ENCODE measurements around the gene DUT. TPM values are rescaled to one million over a fixed set of nuclear protein-coding genes. Genes with fewer than 3 reads are reported as not detected.

The DUT gene
- total and polyA plus RNA-seq, 2 experiments from 2014 or later, result 78.0 to 149 TPM

- in situ Hi-C loops (cut with MboI), result loop anchor here (25.0 kb wide), 1 partner anchor 562 kb away; no protein-coding TSS in a partner anchor
Measured at GRCh38 chr15:48298914-48299313, 32.3 kb upstream of the DUT start.

GRCh38 chr15:48300038-48300437 lies 31.2 kb upstream of the DUT start:
- in situ Hi-C loops (cut with MboI), result no loop called here
- TF ChIP-seq EZH2 (IDR thresholded peaks at IDR 0.05; ENCODE audit: insufficient read depth, poor library complexity, severe bottlenecking), result no peak
- no peak for TF ChIP-seq EZH2phosphoT487 (IDR thresholded peaks at IDR 0.05; ENCODE audit: insufficient read depth, low read depth)
- no peaks in the 10 kb centered on the region for H3K9me3 ChIP-seq (ENCODE audit: low read depth)
- H3K4me2 ChIP-seq (ENCODE audit: unreplicated experiment), result no peak overlapping the region
- H3K79me2 ChIP-seq (ENCODE audit: insufficient read depth), result no peaks in the 10 kb centered on the region
- H3K36me3 ChIP-seq (ENCODE audit: low read depth), result no peaks in the 10 kb centered on the region
- 69 to 76% methylated on average over 5 of the region's 5 CpGs for WGBS, 2 experiments (ENCODE audit: low coverage in 1 of 2, low lambda C conversion rate in 2 of 2, missing lambda C conversion rate in 2 of 2)
- no peak for DNase-seq
- no peaks in the 10 kb centered on the region for H3K9me2 ChIP-seq (ENCODE audit: insufficient read depth)
- no peaks in the 10 kb centered on the region for H3K27me3 ChIP-seq (replicated peaks; ENCODE audit: insufficient read depth)
- H3K4me1 ChIP-seq (ENCODE audit: insufficient read depth), result no peaks in the 10 kb centered on the region
- no peak overlapping the region for H3K4me3 ChIP-seq
- H3K9ac ChIP-seq, result no peak overlapping the region
- H3K27ac ChIP-seq, result no peak overlapping the region
- no peaks in the 10 kb centered on the region for H4K20me1 ChIP-seq (ENCODE audit: insufficient read depth)
- H2AFZ ChIP-seq, result no peak overlapping the region
- H3F3A ChIP-seq (ENCODE audit: insufficient read depth), result no peaks in the 10 kb centered on the region

More at GRCh38 chr15:48298914-48299313, 32.3 kb upstream of the DUT start:
- Histone ChIP-seq H3K4me1 (ENCODE audit: insufficient read depth) (no peaks in the 10 kb centered on the region), H3K27ac (no peak overlapping the region), H2AFZ (no peak overlapping the region), H3K9ac (no peak overlapping the region), H3K27me3 (replicated peaks; ENCODE audit: insufficient read depth) (no peaks in the 10 kb centered on the region), H3K4me2 (ENCODE audit: unreplicated experiment) (no peak overlapping the region), H4K20me1 (ENCODE audit: insufficient read depth) (no peaks in the 10 kb centered on the region), H3K9me3 (ENCODE audit: low read depth) (no peaks in the 10 kb centered on the region), H3K79me2 (ENCODE audit: insufficient read depth) (no peaks in the 10 kb centered on the region), H3K4me3 (no peak overlapping the region), H3K9me2 (ENCODE audit: insufficient read depth) (no peaks in the 10 kb centered on the region), H3K36me3 (ENCODE audit: low read depth) (no peaks in the 10 kb centered on the region), H3F3A (ENCODE audit: insufficient read depth) (no peaks in the 10 kb centered on the region)
- TF ChIP-seq EZH2 (IDR thresholded peaks at IDR 0.05; ENCODE audit: insufficient read depth, poor library complexity, severe bottlenecking), result no peak
- TF ChIP-seq EZH2phosphoT487 (IDR thresholded peaks at IDR 0.05; ENCODE audit: insufficient read depth, low read depth), result no peak
- 26% methylated on average over 2 of the region's 2 CpGs for WGBS, 2 experiments (ENCODE audit: low coverage in 1 of 2, low lambda C conversion rate in 2 of 2, missing lambda C conversion rate in 2 of 2)
- no peak for DNase-seq

- Histone ChIP-seq H3K4me3 (no peak overlapping the region), H3K4me1 (ENCODE audit: insufficient read depth) (no peaks in the 10 kb centered on the region), H3K9me2 (ENCODE audit: insufficient read depth) (no peaks in the 10 kb centered on the region), H3K27ac (no peak overlapping the region), H3K36me3 (ENCODE audit: low read depth) (no peaks in the 10 kb centered on the region), H3F3A (ENCODE audit: insufficient read depth) (no peaks in the 10 kb centered on the region), H3K9me3 (ENCODE audit: low read depth) (no peaks in the 10 kb centered on the region), H3K9ac (no peak overlapping the region), H3K27me3 (replicated peaks; ENCODE audit: insufficient read depth) (no peaks in the 10 kb centered on the region), H2AFZ (no peak overlapping the region), H3K79me2 (ENCODE audit: insufficient read depth) (no peaks in the 10 kb centered on the region), H3K4me2 (ENCODE audit: unreplicated experiment) (no peak overlapping the region), H4K20me1 (ENCODE audit: insufficient read depth) (no peaks in the 10 kb centered on the region)
- no peak for DNase-seq
- in situ Hi-C loops (cut with MboI), result no loop called here
- 41 to 43% methylated on average over 2 of the region's 2 CpGs for WGBS, 2 experiments (ENCODE audit: low coverage in 1 of 2, low lambda C conversion rate in 2 of 2, missing lambda C conversion rate in 2 of 2)
- TF ChIP-seq EZH2phosphoT487 (IDR thresholded peaks at IDR 0.05; ENCODE audit: insufficient read depth, low read depth), result no peak
- no peak for TF ChIP-seq EZH2 (IDR thresholded peaks at IDR 0.05; ENCODE audit: insufficient read depth, poor library complexity, severe bottlenecking)
Measured at GRCh38 chr15:48304398-48304797, 26.8 kb upstream of the DUT start.

GRCh38 chr15:48306639-48307038 lies 24.6 kb upstream of the DUT start:
- Histone ChIP-seq H3K9me3 (ENCODE audit: low read depth) (no peaks in the 10 kb centered on the region), H3K9ac (no peak overlapping the region), H3K4me2 (ENCODE audit: unreplicated experiment) (no peak overlapping the region), H3K9me2 (ENCODE audit: insufficient read depth) (no peaks in the 10 kb centered on the region), H3K27me3 (replicated peaks; ENCODE audit: insufficient read depth) (no peaks in the 10 kb centered on the region), H3K79me2 (ENCODE audit: insufficient read depth) (no peaks in the 10 kb centered on the region), H4K20me1 (ENCODE audit: insufficient read depth) (no peaks in the 10 kb centered on the region), H2AFZ (no peak overlapping the region), H3F3A (ENCODE audit: insufficient read depth) (no peaks in the 10 kb centered on the region), H3K4me3 (no peak overlapping the region), H3K4me1 (ENCODE audit: insufficient read depth) (no peaks in the 10 kb centered on the region), H3K27ac (no peak overlapping the region), H3K36me3 (ENCODE audit: low read depth) (no peaks in the 10 kb centered on the region)
- in situ Hi-C loops (cut with MboI), result no loop called here
- no peak for TF ChIP-seq EZH2phosphoT487 (IDR thresholded peaks at IDR 0.05; ENCODE audit: insufficient read depth, low read depth)
- no peak for TF ChIP-seq EZH2 (IDR thresholded peaks at IDR 0.05; ENCODE audit: insufficient read depth, poor library complexity, severe bottlenecking)
- 59 to 70% methylated on average over 1 of the region's 1 CpG for WGBS, 2 experiments (ENCODE audit: low coverage in 1 of 2, low lambda C conversion rate in 2 of 2, missing lambda C conversion rate in 2 of 2)
- DNase-seq, result no peak

- Histone ChIP-seq H4K20me1 (ENCODE audit: insufficient read depth) (no peaks in the 10 kb centered on the region), H3K4me2 (ENCODE audit: unreplicated experiment) (no peak overlapping the region), H2AFZ (no peak overlapping the region), H3K27me3 (replicated peaks; ENCODE audit: insufficient read depth) (no peaks in the 10 kb centered on the region), H3K9me3 (ENCODE audit: low read depth) (no peaks in the 10 kb centered on the region), H3K9ac (no peak overlapping the region), H3K36me3 (ENCODE audit: low read depth) (no peaks in the 10 kb centered on the region), H3K9me2 (ENCODE audit: insufficient read depth) (no peaks in the 10 kb centered on the region), H3K4me3 (no peak overlapping the region), H3K27ac (no peak overlapping the region), H3K79me2 (ENCODE audit: insufficient read depth) (no peaks in the 10 kb centered on the region), H3F3A (ENCODE audit: insufficient read depth) (no peaks in the 10 kb centered on the region), H3K4me1 (ENCODE audit: insufficient read depth) (no peaks in the 10 kb centered on the region)
- DNase-seq, result no peak
- WGBS, 2 experiments (ENCODE audit: low coverage in 1 of 2, low lambda C conversion rate in 2 of 2, missing lambda C conversion rate in 2 of 2), result 83 to 85% methylated on average over 8 of the region's 8 CpGs
- TF ChIP-seq EZH2 (IDR thresholded peaks at IDR 0.05; ENCODE audit: insufficient read depth, poor library complexity, severe bottlenecking) (no peak), EZH2phosphoT487 (IDR thresholded peaks at IDR 0.05; ENCODE audit: insufficient read depth, low read depth) (no peak)
- in situ Hi-C loops (cut with MboI), result no loop called here
Measured at GRCh38 chr15:48307586-48307985, 23.6 kb upstream of the DUT start.
